ENCODE data around the gene MRPL12. TPM values are rescaled to one million over a fixed set of nuclear protein-coding genes. Genes with fewer than 3 reads are reported as not detected.

MRPL12 gene
- total RNA-seq, 1 donor from 2014 or later, result 106 TPM

DNA sequence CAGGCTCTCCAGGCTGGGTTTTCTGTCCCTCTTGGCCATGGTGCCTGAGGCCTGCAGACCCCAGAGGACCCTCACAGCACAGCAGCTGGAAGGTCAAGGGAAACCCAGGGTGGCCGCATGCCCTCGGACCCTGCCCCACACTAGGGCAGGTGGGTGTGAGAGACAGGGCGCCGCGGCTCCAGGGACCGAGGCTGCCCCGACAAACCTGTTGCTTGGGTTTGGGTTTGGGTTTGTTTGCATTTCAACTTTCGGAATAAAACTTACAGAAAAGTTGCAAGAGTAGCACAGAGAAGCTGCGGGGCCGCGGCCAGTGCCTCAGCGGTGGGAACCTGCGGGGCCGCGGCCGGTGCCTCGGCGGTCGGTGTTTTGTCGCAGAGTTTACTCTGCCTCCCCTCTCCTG, 11.6 kb upstream of the MRPL12 start:
- TF ChIP-seq, protein P1, sequence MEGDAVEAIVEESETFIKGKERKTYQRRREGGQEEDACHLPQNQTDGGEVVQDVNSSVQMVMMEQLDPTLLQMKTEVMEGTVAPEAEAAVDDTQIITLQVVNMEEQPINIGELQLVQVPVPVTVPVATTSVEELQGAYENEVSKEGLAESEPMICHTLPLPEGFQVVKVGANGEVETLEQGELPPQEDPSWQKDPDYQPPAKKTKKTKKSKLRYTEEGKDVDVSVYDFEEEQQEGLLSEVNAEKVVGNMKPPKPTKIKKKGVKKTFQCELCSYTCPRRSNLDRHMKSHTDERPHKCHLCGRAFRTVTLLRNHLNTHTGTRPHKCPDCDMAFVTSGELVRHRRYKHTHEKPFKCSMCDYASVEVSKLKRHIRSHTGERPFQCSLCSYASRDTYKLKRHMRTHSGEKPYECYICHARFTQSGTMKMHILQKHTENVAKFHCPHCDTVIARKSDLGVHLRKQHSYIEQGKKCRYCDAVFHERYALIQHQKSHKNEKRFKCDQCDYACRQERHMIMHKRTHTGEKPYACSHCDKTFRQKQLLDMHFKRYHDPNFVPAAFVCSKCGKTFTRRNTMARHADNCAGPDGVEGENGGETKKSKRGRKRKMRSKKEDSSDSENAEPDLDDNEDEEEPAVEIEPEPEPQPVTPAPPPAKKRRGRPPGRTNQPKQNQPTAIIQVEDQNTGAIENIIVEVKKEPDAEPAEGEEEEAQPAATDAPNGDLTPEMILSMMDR (conservative IDR thresholded peaks at IDR 0.05), result no peak
- Mint-ChIP-seq H3K27ac (ENCODE audit: unreplicated experiment) (no peak overlapping the region), H3K9me3 (no peaks in the 10 kb centered on the region), H3K4me3 (no peak overlapping the region), H3K27me3 (ENCODE audit: low read depth) (no peaks in the 10 kb centered on the region), H3K4me1 (no peaks in the 10 kb centered on the region), H3K36me3 (ENCODE audit: low read depth) (no peaks in the 10 kb centered on the region)
- DNase-seq (ENCODE audit: low read depth, low spot score), result no peak

DNA sequence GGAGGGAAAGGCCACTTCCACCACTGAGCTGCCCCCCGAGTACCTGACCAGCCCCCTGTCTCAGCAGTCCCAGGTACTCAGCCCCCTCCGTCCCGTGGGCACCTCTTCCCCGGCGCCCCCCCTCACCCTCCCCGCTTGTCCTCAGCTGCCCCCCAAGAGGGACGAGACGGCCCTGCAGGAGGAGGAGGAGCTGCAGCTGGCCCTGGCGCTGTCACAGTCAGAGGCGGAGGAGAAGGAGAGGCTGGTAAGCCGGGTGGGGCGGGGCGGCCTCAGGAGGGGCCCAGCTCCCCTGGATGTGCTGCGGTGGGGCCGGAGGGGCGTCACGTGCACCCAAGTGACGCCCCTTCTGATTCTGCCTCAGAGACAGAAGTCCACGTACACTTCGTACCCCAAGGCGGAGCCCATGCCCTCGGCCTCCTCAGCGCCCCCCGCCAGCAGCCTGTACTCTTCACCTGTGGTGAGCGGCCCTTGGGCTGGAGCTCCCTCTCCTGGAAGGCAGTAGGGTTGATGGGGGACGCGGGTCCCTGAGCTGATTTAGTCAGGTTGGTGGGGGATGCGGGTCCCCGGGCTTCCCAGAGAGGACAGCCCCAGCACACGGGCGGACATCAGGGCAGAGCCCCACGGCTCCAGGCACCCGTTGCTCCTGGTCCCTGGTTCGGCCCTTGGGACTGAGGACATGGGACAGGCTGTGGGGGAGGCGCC, 9.5 kb upstream of the MRPL12 start:
- Mint-ChIP-seq H3K27me3 (ENCODE audit: low read depth) (no peaks in the 10 kb centered on the region), H3K4me3 (no peak overlapping the region), H3K4me1 (no peaks in the 10 kb centered on the region), H3K36me3 (ENCODE audit: low read depth) (peaks cover 6% of the 10 kb centered on the region), H3K27ac (ENCODE audit: unreplicated experiment) (no peak overlapping the region), H3K9me3 (no peaks in the 10 kb centered on the region)
- DNase-seq (ENCODE audit: low read depth, low spot score), result no peak
- TF ChIP-seq, protein P1 (conservative IDR thresholded peaks at IDR 0.05), result no peak

DNA sequence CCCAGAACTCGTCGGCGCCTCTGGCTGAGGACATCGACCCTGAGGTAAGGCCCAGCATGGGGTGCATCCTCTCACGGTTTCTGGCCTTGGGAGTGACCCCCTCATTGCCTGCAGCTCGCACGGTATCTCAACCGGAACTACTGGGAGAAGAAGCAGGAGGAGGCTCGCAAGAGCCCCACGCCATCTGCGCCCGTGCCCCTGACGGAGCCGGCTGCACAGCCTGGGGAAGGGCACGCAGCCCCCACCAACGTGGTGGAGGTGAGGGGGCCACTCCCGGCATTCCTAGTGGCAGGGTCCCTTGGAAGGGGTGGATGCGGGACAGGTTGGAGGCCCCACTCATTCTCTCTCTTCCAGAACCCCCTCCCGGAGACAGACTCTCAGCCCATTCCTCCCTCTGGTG, 8.4 kb upstream of the MRPL12 start:
- no peaks in the 10 kb centered on the region for H3K9me3 Mint-ChIP-seq
- DNase-seq (ENCODE audit: low read depth, low spot score), result no peak
- H3K4me1 Mint-ChIP-seq, result no peaks in the 10 kb centered on the region
- no peak overlapping the region for H3K4me3 Mint-ChIP-seq
- TF ChIP-seq, protein P1 (conservative IDR thresholded peaks at IDR 0.05), result no peak
- H3K27ac Mint-ChIP-seq (ENCODE audit: unreplicated experiment), result no peak overlapping the region
- H3K27me3 Mint-ChIP-seq (ENCODE audit: low read depth), result no peaks in the 10 kb centered on the region
- peaks cover 10% of the 10 kb centered on the region for H3K36me3 Mint-ChIP-seq (ENCODE audit: low read depth)

DNA sequence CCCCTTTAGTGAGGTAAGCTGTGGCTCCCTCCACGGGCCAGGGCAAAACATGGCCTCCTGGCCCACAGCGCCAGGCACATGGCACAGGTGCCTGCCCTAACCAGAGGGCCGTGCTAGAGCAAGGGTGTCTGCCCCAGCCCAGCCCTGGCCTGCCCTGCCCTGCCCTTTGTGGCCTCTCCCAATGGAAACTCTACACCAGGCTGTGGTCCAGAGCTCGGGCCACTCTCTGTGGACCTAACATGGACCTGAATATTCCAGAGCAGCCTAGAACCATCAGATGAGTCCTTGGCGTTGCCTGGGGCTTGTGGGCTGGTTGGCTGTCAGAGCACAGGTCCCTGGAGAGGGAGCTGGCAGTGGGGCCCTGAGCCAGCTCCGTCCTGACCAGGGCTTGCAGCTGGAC, 8.0 kb upstream of the MRPL12 start:
- Mint-ChIP-seq H3K27me3 (ENCODE audit: low read depth) (no peaks in the 10 kb centered on the region), H3K4me3 (no peak overlapping the region), H3K9me3 (no peaks in the 10 kb centered on the region), H3K27ac (ENCODE audit: unreplicated experiment) (no peak overlapping the region), H3K36me3 (ENCODE audit: low read depth) (peaks cover 10% of the 10 kb centered on the region), H3K4me1 (no peaks in the 10 kb centered on the region)
- TF ChIP-seq, protein P1 (conservative IDR thresholded peaks at IDR 0.05), result no peak
- no peak for DNase-seq (ENCODE audit: low read depth, low spot score)

DNA sequence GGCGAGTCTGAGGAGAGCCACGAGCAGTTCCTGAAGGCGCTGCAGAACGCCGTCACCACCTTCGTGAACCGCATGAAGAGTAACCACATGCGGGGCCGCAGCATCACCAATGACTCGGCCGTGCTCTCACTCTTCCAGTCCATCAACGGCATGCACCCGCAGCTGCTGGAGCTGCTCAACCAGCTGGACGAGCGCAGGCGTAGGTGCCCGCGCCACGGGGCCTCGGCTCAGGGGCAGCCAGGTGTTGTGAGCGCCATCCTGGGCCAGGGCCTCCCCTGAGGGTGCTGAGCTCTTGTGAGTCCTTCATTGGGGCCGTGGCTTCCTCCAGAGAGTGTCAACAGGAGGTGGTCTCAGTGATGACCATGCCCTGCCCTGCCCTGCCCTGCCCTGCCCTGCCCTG, 7.4 kb upstream of the MRPL12 start:
- no peaks in the 10 kb centered on the region for H3K4me1 Mint-ChIP-seq
- TF ChIP-seq, protein P1 (conservative IDR thresholded peaks at IDR 0.05), result no peak
- no peak for DNase-seq (ENCODE audit: low read depth, low spot score)
- H3K9me3 Mint-ChIP-seq, result no peaks in the 10 kb centered on the region
- no peaks in the 10 kb centered on the region for H3K27me3 Mint-ChIP-seq (ENCODE audit: low read depth)
- no peak overlapping the region for H3K4me3 Mint-ChIP-seq
- H3K36me3 Mint-ChIP-seq (ENCODE audit: low read depth), result peaks cover 10% of the 10 kb centered on the region
- H3K27ac Mint-ChIP-seq (ENCODE audit: unreplicated experiment), result peak overlapping the region; percentile 62
